WTC11 (cell line): ENCODE measurements around the gene GPBP1L1. TPM values are rescaled to one million over a fixed set of nuclear protein-coding genes. Genes with fewer than 3 reads are reported as not detected.
"Not testable (repeated sequence)": the region's sequence is repeated elsewhere in the genome, so short reads cannot be mapped to it uniquely, and the experiment has no call there.

ENCODE experiments used
- ATAC-seq: fragments of 200-7000 bp; cut with Tn5 transposase; 2 replicates; pipeline ENCODE4 v1.10.0; 2021; ENCODE audit warnings: mild to moderate bottlenecking, moderate library complexity
- CTCF ChIA-PET: fragments of 300-600 bp; sonication (Branson Sonifier 250); formaldehyde crosslinking; loops from one replicate; lab custom pipeline; 2021; ENCODE audit warnings: antibody characterized with exemption; lab: Charles Lee
- POLR2A ChIA-PET: fragments of 350-600 bp; sonication (Branson Sonifier 250); formaldehyde crosslinking; loops from one replicate; lab custom pipeline; 2021; ENCODE audit warnings: antibody characterized with exemption; lab: Charles Lee
- DNase-seq: peaks from one replicate; pipeline ENCODE4 v3.0.0; 2021; ENCODE audit warnings: low spot score
- H3K27ac Mint-ChIP-seq: 2 replicates; pipeline ENCODE4 v1.8.0; 2021; ENCODE audit warnings: mixed read lengths
- H3K27me3 Mint-ChIP-seq: 2 replicates; pipeline ENCODE4 v1.8.0; 2021; ENCODE audit warnings: low read depth, mild to moderate bottlenecking, moderate library complexity, mixed read lengths
- H3K36me3 Mint-ChIP-seq: 2 replicates; pipeline ENCODE4 v1.8.0; 2021; ENCODE audit warnings: mixed read lengths
- H3K4me1 Mint-ChIP-seq: 2 replicates; pipeline ENCODE4 v1.8.0; 2022; ENCODE audit warnings: mixed read lengths
- H3K4me3 Mint-ChIP-seq: 2 replicates; pipeline ENCODE4 v1.8.0; 2021; ENCODE audit warnings: mild to moderate bottlenecking, moderate library complexity, mixed read lengths
- H3K9me3 Mint-ChIP-seq: 2 replicates; pipeline ENCODE4 v1.8.0; 2021; ENCODE audit warnings: mixed read lengths
- ATF2 ChIP-seq: sonication (generic); formaldehyde crosslinking; IDR thresholded peaks from 2 replicates; pipeline ENCODE4 v1.8.1; 2022; ENCODE audit warnings: low read depth, missing genetic modification reagents, borderline replicate concordance
- CDX4 ChIP-seq: fragments of 250-450 bp; sonication (Bioruptor Pico); IDR thresholded peaks from 2 replicates; pipeline ENCODE4 v1.9.0; 2021; ENCODE audit warnings: moderate library complexity, mild to moderate bottlenecking, inconsistent platforms, borderline replicate concordance
- CTCF ChIP-seq: fragments of 200-600 bp; IDR thresholded peaks from 2 replicates; pipeline ENCODE4 v1.8.0; 2022; ENCODE audit warnings: antibody characterized with exemption
- ESRRA ChIP-seq: sonication (generic); formaldehyde crosslinking; IDR thresholded peaks from 2 replicates; pipeline ENCODE4 v1.8.1; 2022; ENCODE audit warnings: mild to moderate bottlenecking, missing genetic modification reagents, borderline replicate concordance
- GABPB1 ChIP-seq: sonication (generic); formaldehyde crosslinking; IDR thresholded peaks from 2 replicates; pipeline ENCODE4 v1.8.1; 2023; ENCODE audit warnings: mild to moderate bottlenecking, missing genetic modification reagents
- GRHL2 ChIP-seq: fragments of 250-450 bp; sonication (Bioruptor Pico); IDR thresholded peaks from 2 replicates; pipeline ENCODE4 v1.8.0; 2022; ENCODE audit warnings: mild to moderate bottlenecking, moderate library complexity; ENCODE audit not compliant: insufficient replicate concordance, severe bottlenecking
- IRF2 ChIP-seq: sonication (generic); formaldehyde crosslinking; IDR thresholded peaks from 2 replicates; pipeline ENCODE4 v1.8.0; 2022; ENCODE audit warnings: low read depth, missing genetic modification reagents, borderline replicate concordance
- JAZF1 ChIP-seq: fragments of 250-450 bp; sonication (Bioruptor Pico); IDR thresholded peaks from 2 replicates; pipeline ENCODE4 v1.9.0; 2021; ENCODE audit warnings: moderate library complexity, mild to moderate bottlenecking, inconsistent platforms
- NR2C2 ChIP-seq: sonication (generic); formaldehyde crosslinking; IDR thresholded peaks from 2 replicates; pipeline ENCODE4 v1.8.0; 2022; ENCODE audit warnings: mild to moderate bottlenecking, missing genetic modification reagents
- SMAD4 ChIP-seq: sonication (generic); formaldehyde crosslinking; IDR thresholded peaks from 2 replicates; pipeline ENCODE4 v1.8.0; 2022; ENCODE audit warnings: mild to moderate bottlenecking, missing genetic modification reagents
- SOX15 ChIP-seq: fragments of 250-450 bp; sonication (Bioruptor Pico); IDR thresholded peaks from 2 replicates; pipeline ENCODE4 v1.9.0; 2021; ENCODE audit warnings: mild to moderate bottlenecking
- USF2 ChIP-seq: sonication (generic); formaldehyde crosslinking; IDR thresholded peaks from 2 replicates; pipeline ENCODE4 v1.8.1; 2023; ENCODE audit warnings: mild to moderate bottlenecking, missing genetic modification reagents, moderate library complexity
- ZNF416 ChIP-seq: fragments of 250-450 bp; sonication (Bioruptor Pico); IDR thresholded peaks from 2 replicates; pipeline ENCODE4 v1.9.0; 2021; ENCODE audit warnings: mild to moderate bottlenecking, inconsistent platforms
- ZSCAN18 ChIP-seq: fragments of 250-450 bp; sonication (Bioruptor Pico); IDR thresholded peaks from 2 replicates; pipeline ENCODE4 v2.1.2; 2022; ENCODE audit warnings: mild to moderate bottlenecking, moderate library complexity
- total RNA-seq: library from RNA; stranded (reverse); gene quantifications from 3 replicates; pipeline ENCODE4 v1.2.3, GENCODE V29; 2021
- TF ChIP-seq, protein P1 (sequence below): sonication (generic); formaldehyde crosslinking; IDR thresholded peaks from 2 replicates; pipeline ENCODE4 v1.8.1; 2022; ENCODE audit warnings: low read depth, mild to moderate bottlenecking, moderate library complexity, missing genetic modification reagents, borderline replicate concordance
- TF ChIP-seq, protein P2 (sequence below): sonication (generic); formaldehyde crosslinking; conservative IDR thresholded peaks from 2 replicates; pipeline ENCODE4 v1.8.1; 2022; ENCODE audit warnings: mild to moderate bottlenecking, missing genetic modification reagents
- TF ChIP-seq, protein P3 (sequence below): sonication (generic); formaldehyde crosslinking; IDR thresholded peaks from 2 replicates; pipeline ENCODE4 v1.8.1; 2023; ENCODE audit warnings: mild to moderate bottlenecking, missing genetic modification reagents
- TF ChIP-seq, protein P4 (sequence below): sonication (generic); formaldehyde crosslinking; IDR thresholded peaks from 2 replicates; pipeline ENCODE4 v1.8.0; 2022; ENCODE audit warnings: mild to moderate bottlenecking, missing genetic modification reagents

Gene GPBP1L1
- total RNA-seq, 1 experiment from 2014 or later: 126 TPM

DNA sequence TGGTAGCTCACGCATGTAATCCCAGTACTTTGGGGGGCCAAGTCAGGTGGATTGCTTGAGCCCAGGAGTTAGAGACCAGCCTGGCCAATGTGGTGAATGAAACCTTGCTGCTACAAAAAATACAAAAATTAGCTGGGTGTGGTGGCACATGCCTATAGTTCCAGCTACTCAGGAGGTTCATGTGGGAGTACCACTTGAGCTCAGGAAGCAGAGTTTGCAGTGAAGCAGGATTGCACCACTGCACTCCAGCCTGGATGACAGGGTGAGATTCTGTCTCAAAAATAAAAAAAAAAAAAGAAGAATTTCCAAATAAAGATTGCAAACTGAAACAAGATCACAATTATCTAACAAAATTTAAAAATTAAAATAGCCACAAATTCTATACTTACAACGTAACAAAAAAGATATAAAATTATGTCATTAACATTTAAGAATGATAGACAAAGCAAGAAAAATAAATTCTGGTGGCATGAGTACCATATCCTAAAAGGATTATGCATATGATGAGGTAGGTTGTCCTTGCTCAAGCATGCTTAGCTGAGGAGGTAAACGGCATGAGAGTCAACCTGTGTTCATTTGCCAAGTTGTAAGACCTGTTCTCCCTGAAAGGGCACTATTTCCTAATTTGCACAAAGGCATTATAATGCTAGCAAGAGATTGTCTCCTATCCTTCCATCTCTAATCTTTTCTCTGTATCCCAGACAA, 43.9 kb upstream of the GPBP1L1 start:
- DNase-seq: no peak
- Mint-ChIP-seq H3K9me3 (no peaks in the 10 kb centered on the region), H3K4me1 (peaks cover 8% of the 10 kb centered on the region), H3K27me3 (no peaks in the 10 kb centered on the region), H3K36me3 (no peaks in the 10 kb centered on the region), H3K4me3 (no peak overlapping the region), H3K27ac (no peak overlapping the region)
- ChIA-PET POLR2A (interaction anchor here (0.6 kb wide), 1 partner anchor 44 kb away, joined by 5 read pairs; no protein-coding TSS in a partner anchor), CTCF (no interaction called here)
- TF ChIP-seq, protein P1, sequence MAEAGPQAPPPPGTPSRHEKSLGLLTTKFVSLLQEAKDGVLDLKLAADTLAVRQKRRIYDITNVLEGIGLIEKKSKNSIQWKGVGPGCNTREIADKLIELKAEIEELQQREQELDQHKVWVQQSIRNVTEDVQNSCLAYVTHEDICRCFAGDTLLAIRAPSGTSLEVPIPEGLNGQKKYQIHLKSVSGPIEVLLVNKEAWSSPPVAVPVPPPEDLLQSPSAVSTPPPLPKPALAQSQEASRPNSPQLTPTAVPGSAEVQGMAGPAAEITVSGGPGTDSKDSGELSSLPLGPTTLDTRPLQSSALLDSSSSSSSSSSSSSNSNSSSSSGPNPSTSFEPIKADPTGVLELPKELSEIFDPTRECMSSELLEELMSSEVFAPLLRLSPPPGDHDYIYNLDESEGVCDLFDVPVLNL: no peak
- TF ChIP-seq CTCF (no peak), SOX15 (CRISPR knock-in tag) (no peak), ZSCAN18 (CRISPR knock-in tag) (no peak), NR2C2 (CRISPR knock-in tag) (no peak), IRF2 (no peak), ZNF416 (CRISPR knock-in tag) (no peak), GABPB1 (CRISPR knock-in tag) (no peak)
- TF ChIP-seq, protein P2, sequence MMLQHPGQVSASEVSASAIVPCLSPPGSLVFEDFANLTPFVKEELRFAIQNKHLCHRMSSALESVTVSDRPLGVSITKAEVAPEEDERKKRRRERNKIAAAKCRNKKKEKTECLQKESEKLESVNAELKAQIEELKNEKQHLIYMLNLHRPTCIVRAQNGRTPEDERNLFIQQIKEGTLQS (CRISPR knock-in tag): no peak
- TF ChIP-seq, protein P3, sequence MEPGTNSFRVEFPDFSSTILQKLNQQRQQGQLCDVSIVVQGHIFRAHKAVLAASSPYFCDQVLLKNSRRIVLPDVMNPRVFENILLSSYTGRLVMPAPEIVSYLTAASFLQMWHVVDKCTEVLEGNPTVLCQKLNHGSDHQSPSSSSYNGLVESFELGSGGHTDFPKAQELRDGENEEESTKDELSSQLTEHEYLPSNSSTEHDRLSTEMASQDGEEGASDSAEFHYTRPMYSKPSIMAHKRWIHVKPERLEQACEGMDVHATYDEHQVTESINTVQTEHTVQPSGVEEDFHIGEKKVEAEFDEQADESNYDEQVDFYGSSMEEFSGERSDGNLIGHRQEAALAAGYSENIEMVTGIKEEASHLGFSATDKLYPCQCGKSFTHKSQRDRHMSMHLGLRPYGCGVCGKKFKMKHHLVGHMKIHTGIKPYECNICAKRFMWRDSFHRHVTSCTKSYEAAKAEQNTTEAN: no peak
- TF ChIP-seq, protein P4, sequence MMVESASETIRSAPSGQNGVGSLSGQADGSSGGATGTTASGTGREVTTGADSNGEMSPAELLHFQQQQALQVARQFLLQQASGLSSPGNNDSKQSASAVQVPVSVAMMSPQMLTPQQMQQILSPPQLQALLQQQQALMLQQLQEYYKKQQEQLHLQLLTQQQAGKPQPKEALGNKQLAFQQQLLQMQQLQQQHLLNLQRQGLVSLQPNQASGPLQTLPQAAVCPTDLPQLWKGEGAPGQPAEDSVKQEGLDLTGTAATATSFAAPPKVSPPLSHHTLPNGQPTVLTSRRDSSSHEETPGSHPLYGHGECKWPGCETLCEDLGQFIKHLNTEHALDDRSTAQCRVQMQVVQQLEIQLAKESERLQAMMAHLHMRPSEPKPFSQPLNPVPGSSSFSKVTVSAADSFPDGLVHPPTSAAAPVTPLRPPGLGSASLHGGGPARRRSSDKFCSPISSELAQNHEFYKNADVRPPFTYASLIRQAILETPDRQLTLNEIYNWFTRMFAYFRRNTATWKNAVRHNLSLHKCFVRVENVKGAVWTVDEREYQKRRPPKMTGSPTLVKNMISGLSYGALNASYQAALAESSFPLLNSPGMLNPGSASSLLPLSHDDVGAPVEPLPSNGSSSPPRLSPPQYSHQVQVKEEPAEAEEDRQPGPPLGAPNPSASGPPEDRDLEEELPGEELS (CRISPR knock-in tag): no peak
- ATAC-seq: 0 out of 2 replicates have a peak, but pooled peaks have one; percentile 28

DNA sequence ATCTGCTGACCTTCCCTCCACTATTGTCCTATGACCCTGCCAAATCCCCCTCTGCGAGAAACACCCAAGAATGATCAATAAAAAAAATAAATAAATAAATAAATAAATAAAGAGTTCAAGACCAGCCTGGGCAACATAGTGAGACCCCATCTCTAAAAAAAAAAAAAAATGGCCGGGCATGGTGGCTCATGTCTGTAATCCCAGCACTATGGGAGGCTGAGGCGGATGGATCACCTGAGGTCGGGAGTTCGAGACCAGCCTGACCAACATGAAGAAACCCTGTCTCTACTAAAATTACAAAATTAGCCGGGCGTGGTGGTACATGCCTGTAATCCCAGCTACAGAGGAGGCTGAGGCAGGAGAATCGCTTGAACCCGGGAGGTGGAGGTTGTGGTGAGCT, 39.7 kb upstream of the GPBP1L1 start:
- H3K27me3 Mint-ChIP-seq, H3K4me1 Mint-ChIP-seq, H3K9me3 Mint-ChIP-seq, H3K36me3 Mint-ChIP-seq, POLR2A ChIA-PET, CTCF ChIA-PET, H3K27ac Mint-ChIP-seq, DNase-seq, ATAC-seq, H3K4me3 Mint-ChIP-seq: not testable (repeated sequence)

DNA sequence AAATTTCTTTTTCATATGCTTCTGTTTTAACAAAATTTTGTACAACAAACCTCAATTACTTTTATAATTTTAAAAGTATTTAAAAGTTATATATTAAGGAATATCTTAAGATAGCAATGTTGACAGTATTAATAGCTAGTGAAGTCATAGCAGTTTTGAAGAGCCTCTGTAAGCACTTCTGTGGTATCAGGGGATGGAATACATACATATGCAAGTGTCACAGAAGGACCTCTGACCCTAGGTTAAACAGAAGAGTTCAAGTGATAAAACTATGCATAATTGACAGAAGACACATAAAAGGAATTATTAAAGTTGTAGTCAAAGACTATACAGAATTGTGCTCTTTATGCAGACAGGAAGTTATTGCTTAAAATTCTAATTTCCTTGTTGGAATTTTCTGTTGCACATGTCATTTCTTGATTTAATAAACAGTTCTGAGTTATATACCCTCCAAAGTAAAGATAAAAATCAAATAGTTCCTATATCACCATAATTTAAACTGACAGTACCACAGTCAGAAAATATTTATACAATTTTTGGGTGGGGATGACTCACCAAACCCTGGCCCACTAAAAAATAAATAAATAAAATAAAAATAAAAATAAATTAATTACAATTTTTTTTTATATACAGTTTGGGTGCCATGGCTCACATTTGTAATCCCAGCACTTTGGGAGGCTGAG, 37.1 kb upstream of the GPBP1L1 start:
- DNase-seq: no peak
- no peak for ATAC-seq
- H3K36me3 Mint-ChIP-seq: 0 out of 2 replicates have a peak, but pooled peaks cover 2% of the 10 kb centered on the region
- H3K4me1 Mint-ChIP-seq: no peaks in the 10 kb centered on the region
- H3K27ac Mint-ChIP-seq: no peak overlapping the region
- CTCF ChIA-PET: no interaction called here
- no peaks in the 10 kb centered on the region for H3K27me3 Mint-ChIP-seq
- no peak overlapping the region for H3K4me3 Mint-ChIP-seq
- H3K9me3 Mint-ChIP-seq: peaks cover 5% of the 10 kb centered on the region
- POLR2A ChIA-PET: no interaction called here
- TF ChIP-seq USF2 (CRISPR knock-in tag) (no peak), ESRRA (CRISPR knock-in tag) (no peak), JAZF1 (CRISPR knock-in tag) (no peak), SMAD4 (CRISPR knock-in tag) (no peak), ATF2 (CRISPR knock-in tag) (no peak), CDX4 (CRISPR knock-in tag) (no peak), GRHL2 (CRISPR knock-in tag) (no peak)
